SHP77 (cell line): ENCODE measurements around the gene PLCL1.

Source experiments
- DNase-seq, 2 experiments: peaks; one replicate each; lab custom pipeline; 2025; lab: John Stamatoyannopoulos, UW

Gene PLCL1

DNA sequence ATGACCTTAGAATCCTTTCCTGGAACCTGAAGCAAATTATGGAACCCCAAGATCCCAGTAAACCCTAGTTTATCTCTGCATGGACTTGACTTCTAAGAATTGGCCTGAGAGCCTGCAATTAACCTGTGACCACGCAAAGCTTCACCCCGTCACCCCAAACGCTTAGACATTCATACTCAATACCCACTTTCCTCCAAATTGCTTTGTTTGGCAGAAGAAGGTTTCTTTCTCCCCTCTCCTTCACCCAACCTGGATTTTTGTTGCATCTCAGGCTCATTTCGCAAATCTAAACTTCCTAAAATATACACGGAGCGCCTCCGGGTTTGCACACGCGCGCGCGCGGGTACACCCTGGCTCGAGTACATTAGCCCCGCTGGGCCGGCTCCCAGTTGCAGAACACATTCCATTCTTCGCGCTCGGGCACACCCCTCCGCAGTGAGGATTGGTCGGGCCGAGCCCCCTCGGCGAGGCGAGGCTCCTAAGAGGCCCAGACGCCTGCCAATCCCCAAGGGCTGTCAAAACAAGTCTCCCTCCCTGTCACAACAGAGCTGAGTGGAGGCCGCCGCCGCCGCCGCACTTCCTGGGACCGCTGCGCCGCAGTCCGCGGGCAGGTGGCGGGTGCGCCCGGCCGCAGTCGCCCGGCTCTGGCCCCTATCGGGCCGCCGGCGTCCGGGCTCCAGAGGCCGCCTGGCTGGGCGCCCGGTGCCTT, at the start of gene PLCL1:
PLCL1 (plus strand) TSS at position 545 of the 709 bp plus-strand sequence.
- DNase-seq: peak; percentile 87 to 95

DNA sequence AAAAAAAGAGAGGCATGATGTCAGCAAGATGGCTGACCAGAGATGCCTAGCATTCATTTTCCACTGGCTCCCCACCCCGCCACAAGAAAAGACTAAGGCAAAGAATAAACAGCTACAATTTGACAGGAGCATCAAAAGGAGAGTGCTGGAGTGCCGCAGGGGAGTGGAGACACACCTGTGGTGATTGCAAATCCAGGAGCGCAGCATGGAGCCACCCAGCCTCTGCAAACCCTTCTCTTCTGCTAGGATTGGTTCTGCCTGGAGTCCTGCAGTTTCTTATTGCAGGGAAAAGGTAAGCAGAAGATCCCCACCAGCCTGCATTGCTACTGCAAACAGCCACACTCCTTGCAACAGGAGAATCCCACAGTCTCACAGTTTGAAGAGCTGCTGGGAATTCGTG, 45.4 kb upstream of the PLCL1 start:
- DNase-seq: no peak

DNA sequence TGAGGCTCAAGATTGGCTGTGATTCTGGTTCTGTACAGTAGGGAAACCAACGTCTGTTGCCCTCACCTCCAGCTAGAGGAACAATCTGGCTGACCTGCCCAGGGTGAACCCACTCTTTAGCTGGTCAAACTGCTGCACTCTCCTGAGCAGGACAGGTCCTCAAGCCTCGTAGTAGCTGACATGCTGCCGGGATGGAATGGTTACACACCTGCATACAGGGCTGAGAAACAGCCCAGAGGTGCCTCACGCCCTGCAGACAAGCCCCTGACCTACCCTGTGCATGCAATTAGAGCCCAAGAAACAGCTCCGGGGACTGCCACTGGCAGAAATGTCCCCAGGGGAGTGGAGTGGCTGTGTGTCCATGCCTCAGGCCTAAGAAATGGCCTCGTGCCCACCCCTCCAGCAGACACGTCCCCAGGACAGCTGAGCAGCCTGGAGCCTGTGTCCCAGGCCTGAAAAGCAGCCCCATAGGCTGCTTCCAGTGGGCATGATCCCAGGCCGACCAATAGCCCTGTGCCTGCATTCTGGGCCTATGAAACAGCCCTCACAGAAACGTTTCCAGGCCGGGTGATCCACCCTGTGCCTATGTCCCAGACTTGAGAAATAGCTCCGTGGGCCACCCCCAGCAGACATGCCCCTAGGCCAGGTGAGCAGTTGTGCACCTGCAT, 44.6 kb upstream of the PLCL1 start:
- no peak for DNase-seq

DNA sequence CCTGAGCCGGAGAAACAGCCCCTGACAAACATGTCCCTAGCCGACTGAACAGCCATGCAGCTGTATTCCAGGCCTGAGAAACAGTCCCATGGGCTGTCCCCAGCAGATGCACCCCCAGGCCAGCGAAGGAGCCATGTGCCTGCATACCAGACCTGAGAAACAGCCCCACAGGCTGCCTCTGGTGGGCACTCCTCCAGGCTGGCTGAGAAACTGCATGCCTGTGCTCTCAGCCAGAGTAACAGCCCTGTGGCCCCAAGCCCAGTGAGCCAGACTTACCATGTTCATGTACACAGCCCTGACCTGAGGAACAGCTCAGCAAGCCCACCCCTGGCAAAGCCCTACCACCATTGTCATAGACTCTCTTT, 44.1 kb upstream of the PLCL1 start:
- DNase-seq: no peak

DNA sequence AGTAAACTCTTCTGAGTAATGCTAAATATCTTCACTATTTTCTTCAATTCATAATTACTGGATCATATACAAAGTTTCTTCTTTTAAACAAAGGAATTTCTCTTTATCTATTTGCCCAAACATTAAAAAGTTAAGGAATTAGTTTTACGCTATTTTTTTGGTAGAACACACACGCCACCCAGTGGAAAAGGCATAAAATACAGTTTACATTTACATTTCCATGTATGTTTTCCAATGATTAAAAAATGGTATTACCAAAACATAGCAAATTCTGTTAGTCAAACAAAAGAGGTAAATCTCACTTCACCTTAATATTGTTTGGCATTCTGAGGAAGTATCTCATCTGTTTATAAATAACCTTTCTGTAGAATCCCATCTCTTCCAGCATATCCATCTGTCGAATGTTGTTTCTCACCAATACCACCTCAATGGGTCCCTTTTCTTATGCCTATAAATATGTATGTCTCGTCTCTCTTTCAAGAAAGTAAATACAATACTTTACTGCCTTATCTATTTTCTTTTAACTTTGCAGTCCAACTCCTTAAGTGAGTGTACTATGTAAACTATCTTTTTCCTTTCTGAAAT, 26.5 kb upstream of the PLCL1 start:
- peak in 1 of 2 experiments; percentile 27 for DNase-seq

DNA sequence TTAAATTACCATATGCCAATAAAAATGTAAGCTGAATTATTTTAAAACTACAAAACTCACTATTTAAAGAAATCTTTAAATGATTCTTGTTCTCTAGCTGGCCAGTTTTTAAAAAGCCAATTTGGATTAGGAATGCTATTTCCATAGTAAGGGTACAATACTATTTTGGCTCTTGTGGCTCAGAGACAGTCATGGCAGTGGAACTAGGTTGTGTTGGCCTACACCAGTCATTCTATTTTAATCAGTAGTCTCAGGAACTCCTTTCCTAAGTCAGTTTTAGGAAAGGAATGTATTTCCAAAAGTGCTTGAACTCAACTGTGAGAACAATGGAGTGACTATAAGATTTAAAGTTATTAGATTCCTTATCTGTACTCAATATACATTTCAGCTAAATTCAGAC, 25.1 kb upstream of the PLCL1 start:
- no peak for DNase-seq

DNA sequence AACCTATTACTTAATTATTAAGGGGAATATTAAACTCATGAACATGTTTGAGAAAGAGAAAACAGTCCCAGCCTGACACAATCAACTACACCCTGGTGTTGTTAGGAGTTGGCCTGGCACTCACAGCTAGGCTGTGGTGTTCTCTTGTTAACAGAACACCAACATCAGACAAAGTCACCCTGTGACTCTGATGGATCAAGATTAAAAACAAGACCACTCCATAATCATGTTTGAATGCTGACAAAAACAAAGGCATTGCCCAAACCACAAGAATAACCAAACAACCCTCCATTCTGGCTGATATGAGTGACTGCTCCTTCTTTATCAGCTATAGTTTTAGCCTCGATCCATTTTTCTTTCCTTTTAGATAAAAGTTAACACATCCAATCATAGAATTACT, 22.3 kb upstream of the PLCL1 start:
- no peak for DNase-seq

DNA sequence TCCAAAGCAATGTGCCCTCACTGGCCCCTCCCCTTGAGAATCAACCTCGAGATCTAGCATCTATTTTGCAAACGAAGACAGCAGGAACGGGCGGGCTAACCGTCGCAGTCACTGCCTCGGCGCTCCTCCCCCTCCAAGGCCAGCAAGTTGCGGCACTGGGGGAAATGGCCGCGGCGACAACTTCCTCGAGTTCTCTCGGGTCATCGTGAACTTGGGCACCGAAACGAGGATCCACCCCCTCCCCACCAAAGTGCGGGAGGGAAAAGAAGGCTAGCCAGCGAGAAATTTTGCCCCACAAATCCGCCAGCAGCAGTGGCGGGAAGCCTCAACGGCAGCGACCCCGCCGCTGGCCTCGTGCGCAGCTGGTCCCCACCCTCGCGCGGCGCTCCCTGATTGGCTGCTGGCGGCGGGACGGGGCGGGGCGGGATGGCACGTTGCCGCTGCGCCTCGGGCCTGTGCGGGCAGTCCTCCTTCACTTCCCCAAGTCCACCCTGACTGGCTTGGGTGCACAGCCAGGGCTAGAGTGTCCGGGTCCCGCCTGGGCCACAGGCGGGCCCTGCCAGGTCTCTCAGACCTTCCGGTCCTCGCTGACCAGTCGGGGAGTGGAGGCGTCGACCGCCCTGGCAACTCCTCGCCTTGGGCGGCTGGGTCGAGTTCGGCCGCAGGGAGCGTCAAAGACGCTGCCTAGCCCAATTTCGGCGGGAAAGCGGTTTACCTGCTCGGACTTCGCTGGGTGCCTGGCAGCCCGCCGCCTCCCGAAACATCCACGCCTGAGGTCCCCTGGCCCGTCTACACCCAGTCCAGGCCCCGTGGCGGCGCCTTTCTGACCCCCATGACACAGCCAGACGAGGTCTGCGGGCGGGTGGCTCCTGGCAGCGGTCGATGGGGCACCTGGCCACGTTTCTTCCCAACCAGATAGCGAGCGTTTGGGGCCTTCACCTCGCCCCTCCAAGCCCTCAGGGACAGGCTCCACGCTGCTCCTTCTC, 19.1 kb upstream of the PLCL1 start, which contains the start of gene BOLL:
BOLL (minus strand) TSS at position 364 of the 986 bp plus-strand sequence. CDS start 3,469 bp downstream, outside the sequence.
- DNase-seq: no peak

DNA sequence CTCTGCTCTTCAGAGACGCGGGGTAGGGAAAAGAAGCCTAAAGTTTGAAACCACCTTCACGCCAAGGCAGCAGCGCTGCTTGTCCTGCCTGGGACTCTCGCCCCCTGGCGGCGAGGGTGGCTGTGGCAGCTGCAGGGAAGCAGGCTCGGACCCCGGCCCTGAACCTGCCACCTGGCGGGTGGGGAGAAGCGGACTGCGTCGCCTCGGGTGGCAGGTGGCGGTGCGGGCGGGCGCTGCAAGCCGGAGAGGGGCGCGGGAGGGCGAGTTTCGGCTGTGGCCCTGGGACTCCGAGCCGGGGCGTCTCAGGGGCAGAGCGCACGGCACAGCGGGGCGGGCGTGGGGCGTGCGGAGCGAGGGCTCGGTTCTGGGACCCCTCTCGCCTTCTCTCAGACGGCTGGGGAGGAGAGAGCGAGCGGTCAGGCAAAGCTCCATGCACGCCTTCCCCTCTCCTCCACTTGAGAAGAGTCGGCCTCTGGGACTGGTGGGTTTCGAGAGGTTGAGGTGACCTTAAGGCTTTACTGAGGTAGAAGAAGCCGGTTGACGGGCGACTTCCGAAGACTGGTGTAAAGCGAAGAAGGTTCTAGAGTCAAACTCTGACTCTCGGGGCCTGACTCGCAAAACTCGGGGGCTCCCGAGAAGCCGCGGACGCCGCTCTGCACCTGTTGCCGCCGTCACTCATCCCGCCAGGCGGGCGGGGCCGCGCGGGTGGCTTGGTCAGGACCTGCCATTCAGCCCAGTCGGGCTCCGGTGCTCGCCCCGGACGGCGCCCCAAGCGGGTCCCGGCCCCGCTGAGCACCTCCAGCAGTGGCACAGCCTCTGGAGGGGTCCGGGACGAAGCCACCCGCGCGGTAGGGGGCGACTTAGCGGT, 18.1 kb upstream of the PLCL1 start:
- DNase-seq: no peak

DNA sequence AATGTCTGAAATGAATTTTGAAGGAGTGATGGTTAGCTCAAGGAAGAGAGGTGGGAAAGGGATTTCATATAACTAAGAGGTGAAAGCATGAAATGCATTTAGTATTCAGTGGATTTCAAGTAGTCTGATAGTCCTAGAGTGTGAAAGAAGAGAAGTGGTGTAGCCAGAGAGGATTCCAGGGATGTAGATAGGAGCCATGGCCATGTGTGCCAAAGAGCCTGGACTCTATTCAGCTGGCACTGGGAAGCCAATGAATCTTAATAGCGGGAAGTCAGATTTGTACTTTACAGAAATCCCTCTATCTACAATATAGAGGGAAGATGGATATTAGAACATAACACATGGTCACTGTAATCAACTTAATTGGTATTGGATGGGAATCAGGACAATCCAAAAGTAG, 10.9 kb upstream of the PLCL1 start:
- no peak for DNase-seq

DNA sequence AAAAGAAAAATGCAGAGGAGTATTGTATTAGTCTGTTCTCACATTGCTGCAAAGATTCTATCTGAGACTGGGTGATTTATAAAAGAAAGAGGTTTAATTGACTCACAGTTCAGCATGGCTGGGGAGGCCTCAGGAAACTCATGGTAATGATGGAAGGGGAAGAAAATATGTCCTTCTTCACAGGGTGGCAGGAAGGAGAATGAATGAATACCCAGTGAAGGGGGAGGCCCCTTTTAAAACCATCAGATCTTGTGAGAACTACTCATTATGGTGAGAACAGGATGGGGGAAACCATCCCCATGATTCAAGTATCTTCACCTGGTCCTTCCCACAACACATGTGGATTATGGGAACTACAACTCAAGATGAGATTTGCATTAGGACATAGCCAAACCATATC, 9.1 kb upstream of the PLCL1 start:
- no peak for DNase-seq

DNA sequence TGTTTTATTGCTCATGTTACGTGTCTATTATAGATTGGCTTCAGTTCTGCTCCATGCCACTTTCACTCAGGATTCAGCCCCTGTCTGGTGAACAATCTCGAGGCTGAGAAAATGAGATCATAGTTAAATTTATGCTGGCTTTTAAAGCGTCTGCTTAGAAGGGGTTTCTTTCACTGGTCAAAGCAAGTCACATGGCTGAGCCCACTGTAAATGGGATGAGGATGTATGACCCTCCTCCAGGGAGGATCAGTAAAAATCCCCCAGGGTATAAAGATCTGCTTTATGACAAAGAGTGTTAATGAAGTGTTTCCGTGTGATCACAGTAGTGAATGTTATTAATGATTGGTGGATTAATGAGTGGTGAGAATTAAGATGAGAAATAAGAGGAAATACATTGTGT, 6.2 kb upstream of the PLCL1 start:
- no peak for DNase-seq

DNA sequence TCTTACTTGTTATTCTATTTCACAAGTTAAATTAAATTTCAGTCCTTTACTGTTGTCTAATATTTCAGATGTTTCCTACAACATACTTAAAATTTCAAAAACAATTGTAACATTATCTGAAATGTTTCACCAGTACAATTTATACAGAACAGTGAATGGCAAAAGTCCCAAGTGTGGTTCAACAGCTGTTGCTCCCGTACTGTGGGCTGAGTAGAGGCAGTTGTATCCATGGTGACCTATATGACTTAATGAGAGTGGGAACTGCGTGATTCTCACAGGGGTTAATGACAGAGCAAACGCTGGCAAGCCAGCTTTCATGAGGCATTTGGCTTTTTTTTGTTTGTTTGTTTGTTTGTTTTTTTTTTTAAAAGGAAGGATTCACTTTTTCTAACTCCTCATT, 5.3 kb upstream of the PLCL1 start:
- peak in 1 of 2 experiments; percentile 1 for DNase-seq

DNA sequence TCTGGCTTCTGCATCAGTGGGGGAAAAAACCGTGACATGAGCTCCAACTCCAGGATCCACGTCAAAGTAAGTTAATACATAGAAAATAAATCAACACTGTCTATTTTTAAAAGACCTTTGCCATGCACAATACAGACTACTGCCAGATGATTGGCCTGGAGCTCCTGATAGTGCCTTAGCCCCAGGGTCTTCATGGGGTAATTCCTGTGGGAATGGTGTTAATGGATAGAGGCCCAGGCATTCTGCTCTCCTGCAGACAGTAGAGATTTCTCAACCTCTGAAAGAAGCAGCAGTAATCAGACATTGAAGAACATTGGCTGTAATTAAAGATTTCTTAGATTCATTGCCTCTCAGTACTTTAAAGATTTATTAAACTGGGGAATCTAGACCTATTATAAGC, 4.3 kb upstream of the PLCL1 start:
- DNase-seq: no peak

DNA sequence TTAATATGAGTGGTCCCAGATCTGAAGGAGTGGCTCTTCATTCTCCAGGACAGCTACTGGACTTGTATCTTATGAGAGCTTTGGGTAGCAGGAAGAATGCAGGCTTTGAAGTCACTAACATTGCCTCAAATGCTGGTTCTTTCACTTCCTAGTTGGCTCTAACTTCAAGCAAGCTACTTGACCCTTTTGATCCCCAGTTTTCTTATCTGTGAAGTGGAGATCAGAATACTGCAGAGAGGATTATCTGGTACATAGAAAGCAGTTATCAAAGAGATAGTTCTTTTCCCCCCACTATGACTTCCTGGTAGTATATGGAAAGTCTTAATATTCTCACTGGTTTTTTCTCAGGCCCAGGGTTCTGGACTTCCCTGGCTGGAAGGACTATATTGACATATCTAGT, 3.4 kb upstream of the PLCL1 start:
- no peak for DNase-seq

DNA sequence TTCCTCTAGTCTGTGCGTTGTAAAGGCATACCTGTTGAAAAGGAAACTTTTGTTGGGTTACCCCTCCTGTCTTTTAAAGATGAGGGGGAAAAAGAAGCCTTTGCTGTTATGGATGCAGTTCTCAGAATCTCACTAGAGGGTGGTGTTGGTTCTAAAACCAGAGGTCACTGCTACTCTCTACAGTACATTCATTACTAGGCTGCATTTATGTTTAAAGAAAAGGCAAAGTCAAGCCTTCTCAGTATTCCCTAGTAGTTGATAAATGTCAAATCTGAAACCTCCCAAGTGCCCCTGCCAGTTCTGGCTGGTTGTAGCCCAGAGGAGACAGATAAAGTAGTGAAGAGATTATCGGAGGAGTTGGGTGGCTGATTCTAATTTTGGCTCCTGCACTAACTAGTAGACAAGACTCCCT, 1.4 kb upstream of the PLCL1 start:
- DNase-seq: peak; percentile 33 to 59

DNA sequence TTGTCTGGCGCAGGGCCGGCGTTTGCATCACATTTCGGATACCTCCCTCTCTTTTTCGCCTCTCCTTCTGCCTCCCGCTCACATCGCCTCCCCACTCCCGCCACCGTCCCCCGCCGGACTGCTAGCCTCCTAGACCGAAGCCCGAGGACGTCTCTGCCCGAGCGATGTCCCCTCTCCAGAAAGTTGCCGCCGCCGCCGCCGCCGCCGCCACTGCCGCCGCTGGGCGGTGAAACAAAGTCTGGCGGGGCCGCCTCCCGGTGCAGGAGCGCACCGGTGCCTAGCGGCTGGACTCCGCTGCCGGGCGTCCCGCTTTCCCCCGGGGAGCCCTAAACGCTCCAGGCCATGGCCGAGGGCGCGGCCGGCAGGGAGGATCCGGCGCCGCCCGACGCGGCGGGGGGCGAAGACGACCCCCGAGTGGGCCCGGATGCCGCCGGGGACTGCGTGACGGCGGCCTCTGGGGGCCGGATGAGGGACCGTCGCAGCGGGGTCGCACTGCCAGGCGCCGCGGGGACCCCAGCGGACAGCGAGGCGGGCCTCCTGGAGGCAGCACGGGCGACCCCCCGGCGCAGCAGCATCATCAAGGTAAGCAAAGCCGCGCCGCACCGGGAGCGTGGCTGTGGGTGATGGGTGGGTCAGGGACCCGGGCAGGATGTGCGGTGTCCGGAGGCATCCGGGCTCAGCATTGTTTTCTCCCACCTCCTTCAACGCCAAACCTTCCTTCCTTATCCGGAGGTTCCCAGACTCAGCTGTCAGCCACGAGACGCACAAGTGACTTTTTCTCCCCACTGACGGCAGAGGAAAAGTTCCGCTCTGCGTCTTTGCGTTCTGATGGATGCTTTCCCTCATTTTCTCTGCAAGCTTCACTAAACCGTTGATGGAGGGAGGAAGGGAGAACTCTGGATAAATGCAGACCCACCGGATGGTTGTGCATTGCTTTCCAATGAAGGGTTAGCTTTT, 643 bp downstream of the PLCL1 start:
- DNase-seq: no peak

DNA sequence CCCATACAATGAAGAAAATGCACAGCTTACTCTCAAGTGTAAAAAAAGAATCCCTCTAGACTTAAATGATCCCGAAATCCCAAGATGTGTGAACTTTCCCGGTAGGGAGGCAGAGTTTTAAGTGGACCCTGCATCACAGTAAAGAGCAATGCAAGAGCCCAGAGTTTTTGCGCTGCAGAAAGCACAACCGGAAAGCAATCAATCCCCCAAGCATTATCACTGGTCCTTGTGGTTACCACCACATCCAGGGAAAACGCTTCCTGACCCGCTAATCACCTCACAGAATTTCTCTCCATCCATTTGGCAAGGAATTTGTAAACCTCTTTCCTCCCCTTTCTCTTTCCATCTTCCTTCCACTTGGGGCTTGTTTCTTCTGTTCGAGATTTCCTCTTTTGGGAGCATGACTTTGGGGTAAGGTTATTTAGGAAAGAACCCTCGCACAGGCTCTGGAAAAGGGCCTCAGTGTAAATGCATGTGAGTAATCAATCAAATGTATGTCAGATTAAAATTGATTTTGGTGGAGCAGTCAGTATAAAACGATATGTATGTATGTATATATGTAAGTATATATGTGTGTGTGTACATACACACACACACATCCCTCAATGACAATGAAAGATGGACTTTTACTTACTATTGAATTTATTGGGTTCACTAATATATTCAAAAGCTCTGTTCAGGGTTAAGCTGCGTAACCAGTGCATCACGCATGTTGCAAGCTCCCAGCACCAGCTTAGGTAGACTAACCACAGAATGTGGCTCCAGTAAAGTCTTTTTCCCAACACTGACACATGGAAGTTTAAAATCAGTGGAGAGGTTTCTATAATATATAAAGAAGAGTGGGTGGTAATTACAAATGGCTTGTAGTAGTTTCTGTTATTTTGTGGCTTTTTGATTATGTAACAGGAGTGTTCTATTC, 1.6 kb downstream of the PLCL1 start:
- DNase-seq: no peak

DNA sequence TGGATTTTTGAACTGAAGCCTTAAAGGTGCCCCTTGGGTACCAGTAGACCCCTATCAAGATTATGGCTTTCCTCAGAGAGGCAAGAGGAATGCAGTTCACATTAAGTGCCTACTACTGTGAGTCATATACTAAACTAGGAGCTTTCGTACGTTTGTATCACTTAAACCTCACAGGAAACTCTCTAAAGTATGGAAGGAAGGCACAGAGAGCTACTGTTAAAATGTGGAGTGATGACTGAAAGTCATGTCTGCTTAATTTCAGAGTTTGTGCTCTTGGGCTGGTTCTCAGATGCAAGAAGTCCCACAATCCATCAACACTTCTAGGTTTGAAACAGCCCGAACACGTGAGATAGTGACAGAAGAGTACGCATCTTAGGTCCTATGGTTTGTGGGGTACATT, 4.7 kb downstream of the PLCL1 start:
- DNase-seq: no peak
